PC-3 (cell line): ENCODE measurements around the gene EIF3A. TPM values are rescaled to one million over a fixed set of nuclear protein-coding genes. Genes with fewer than 3 reads are reported as not detected.

Experiments used
- ATAC-seq: fragments of 200-7000 bp; cut with Tn5 transposase; 2 replicates; pipeline ENCODE4 v1.9.1; 2020; ENCODE audit warnings: mild to moderate bottlenecking, moderate library complexity
- BruUV-seq: library from RNA; stranded (reverse); fragments of 400-500 nt; replicated peaks from 2 replicates; lab custom pipeline; 2021; lab: Mats Ljungman, UMichigan
- CTCF ChIA-PET: fragments of 300-600 bp; sonication (Branson Sonifier 250); formaldehyde crosslinking; loops from one replicate; lab custom pipeline; 2022; ENCODE audit warnings: antibody characterized with exemption; lab: Charles Lee
- POLR2A ChIA-PET: fragments of 300-600 bp; sonication (Branson Sonifier 250); formaldehyde crosslinking; loops from one replicate; lab custom pipeline; 2022; ENCODE audit warnings: antibody characterized with exemption; ENCODE audit not compliant: unreplicated experiment; lab: Charles Lee
- DNase-seq: peaks from one replicate; pipeline ENCODE4 v3.0.0-alpha.2; 2015
- H2AFZ ChIP-seq: fragments of 300-600 bp; sonication (generic); 2 replicates; pipeline ENCODE4 v1.6.0; 2016; ENCODE audit warnings: antibody characterized with exemption, low read length
- H3F3A ChIP-seq: fragments of 300-600 bp; sonication (generic); one replicate; pipeline ENCODE4 v1.6.0; 2017; ENCODE audit warnings: antibody characterized with exemption, low read length, control low read depth, mild to moderate bottlenecking; ENCODE audit not compliant: unreplicated experiment
- H3K27ac ChIP-seq: fragments of 300-600 bp; sonication (generic); 2 replicates; pipeline ENCODE4 v1.5.1; 2016; ENCODE audit warnings: mild to moderate bottlenecking, low read length
- H3K27me3 ChIP-seq: fragments of 300-600 bp; sonication (generic); 2 replicates; pipeline ENCODE4 v1.6.1; 2016; ENCODE audit warnings: low read length, mixed read lengths
- H3K36me3 ChIP-seq: fragments of 300-600 bp; sonication (generic); 2 replicates; pipeline ENCODE4 v1.6.1; 2016; ENCODE audit warnings: low read depth, mixed run types, low read length, mixed read lengths
- H3K4me1 ChIP-seq: fragments of 300-600 bp; sonication (generic); 2 replicates; pipeline ENCODE4 v1.5.1; 2016; ENCODE audit warnings: low read length; ENCODE audit not compliant: insufficient read depth
- H3K4me2 ChIP-seq: fragments of 300-600 bp; sonication (generic); 2 replicates; pipeline ENCODE4 v1.6.0; 2016; ENCODE audit warnings: low read length
- H3K4me3 ChIP-seq: fragments of 300-600 bp; sonication (generic); 2 replicates; pipeline ENCODE4 v1.5.1; 2016; ENCODE audit warnings: mild to moderate bottlenecking, low read length, mixed read lengths
- H3K79me2 ChIP-seq: fragments of 300-600 bp; sonication (generic); 2 replicates; pipeline ENCODE4 v1.6.1; 2017; ENCODE audit warnings: low read length, mixed read lengths
- H3K9ac ChIP-seq: fragments of 300-600 bp; sonication (generic); 2 replicates; pipeline ENCODE4 v1.6.0; 2016; ENCODE audit warnings: mild to moderate bottlenecking, low read length
- H3K9me2 ChIP-seq: fragments of 300-600 bp; sonication (generic); replicated peaks from 2 replicates; pipeline ENCODE4 v1.6.1; 2016; ENCODE audit warnings: mixed run types, low read length, mixed read lengths
- H3K9me3 ChIP-seq: fragments of 300-600 bp; sonication (generic); 2 replicates; pipeline ENCODE4 v1.6.1; 2016; ENCODE audit warnings: low read length, mixed read lengths
- H4K20me1 ChIP-seq: fragments of 300-600 bp; sonication (generic); 2 replicates; pipeline ENCODE4 v1.6.1; 2016; ENCODE audit warnings: low read length, mixed read lengths
- EZH2 ChIP-seq: fragments of 300-600 bp; sonication (generic); IDR thresholded peaks from one replicate; pipeline ENCODE4 v1.6.1; 2017; ENCODE audit warnings: antibody characterized with exemption, mild to moderate bottlenecking, low read length; ENCODE audit not compliant: unreplicated experiment
- EZH2phosphoT487 ChIP-seq: fragments of 300-600 bp; sonication (generic); IDR thresholded peaks from 2 replicates; pipeline ENCODE4 v1.6.1; 2018; ENCODE audit warnings: mild to moderate bottlenecking, antibody characterized with exemption, low read length, borderline replicate concordance
- intact Hi-C: fragments of 100-400 bp; cut with micrococcal nuclease; formaldehyde crosslinking; loops from 2 replicates; pipeline ENCODE4 v1.9.0; 2023
- total RNA-seq: library from RNA; depleted of rRNA; stranded (reverse); fragments of >200 nt; gene quantifications from 2 replicates; pipeline ENCODE4 v1.2.3, GENCODE V29; 2014
- TF ChIP-seq, protein P1 (sequence below): fragments of 300-600 bp; sonication (generic); conservative IDR thresholded peaks from 2 replicates; pipeline ENCODE4 v1.5.1; 2017; ENCODE audit warnings: antibody characterized with exemption, low read depth, mild to moderate bottlenecking, low read length

Gene EIF3A
- total RNA-seq, 1 experiment from 2014 or later: 46.0 TPM

- Histone ChIP-seq H3K4me1 (no peaks in the 10 kb centered on the region), H3K9me3 (no peaks in the 10 kb centered on the region), H3K9ac (no peak overlapping the region), H3K9me2 (no peaks in the 10 kb centered on the region), H3F3A (no peaks in the 10 kb centered on the region), H3K36me3 (no peaks in the 10 kb centered on the region), H3K27ac (no peak overlapping the region), H2AFZ (no peak overlapping the region), H3K4me2 (no peak overlapping the region), H3K27me3 (no peaks in the 10 kb centered on the region), H3K4me3 (no peak overlapping the region), H3K79me2 (no peaks in the 10 kb centered on the region), H4K20me1 (no peaks in the 10 kb centered on the region)
- intact Hi-C loops: no loop called here
- CTCF ChIA-PET: no interaction called here
- no peak for ATAC-seq
- no peak for TF ChIP-seq EZH2phosphoT487
- BruUV-seq: no TSS peak
- DNase-seq: no peak
- POLR2A ChIA-PET: no interaction called here
These were observed 86.3 kb downstream of the EIF3A start for GRCh38 chr10:118994321-118994720.

DNA sequence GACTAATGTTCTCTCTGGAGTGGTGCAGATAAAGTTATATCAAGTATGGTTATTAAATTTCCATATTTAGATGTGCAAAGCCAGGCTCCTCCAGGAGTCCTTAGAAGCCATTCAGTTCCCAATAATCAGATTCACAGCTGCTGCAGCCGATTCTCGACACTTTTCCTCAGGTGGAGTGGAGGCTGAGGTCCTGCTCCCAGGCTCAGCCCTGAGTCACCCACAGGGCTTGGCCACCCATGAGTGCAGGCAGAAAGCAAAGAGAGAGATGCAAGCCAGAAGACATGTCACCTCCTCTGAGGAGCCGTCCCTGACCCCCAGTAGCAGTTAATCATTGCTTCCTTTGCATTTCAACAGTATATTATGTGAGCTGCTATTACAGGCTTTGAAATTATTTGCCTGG, 87.4 kb downstream of the EIF3A start:
- BruUV-seq: no TSS peak

GRCh38 chr10:118992496-118992895, 88.1 kb downstream of the EIF3A start:
- no peaks in the 10 kb centered on the region for H3K9me3 ChIP-seq

More for the DNA sequence above, 87.4 kb downstream of the EIF3A start:
- Histone ChIP-seq H3K27me3 (no peaks in the 10 kb centered on the region), H3K79me2 (no peaks in the 10 kb centered on the region), H3K9ac (no peak overlapping the region), H3K4me1 (no peaks in the 10 kb centered on the region), H3K4me3 (no peak overlapping the region), H3K9me3 (no peaks in the 10 kb centered on the region), H3F3A (no peaks in the 10 kb centered on the region), H4K20me1 (no peaks in the 10 kb centered on the region), H3K27ac (no peak overlapping the region), H3K36me3 (no peaks in the 10 kb centered on the region), H2AFZ (no peak overlapping the region), H3K4me2 (no peak overlapping the region), H3K9me2 (no peaks in the 10 kb centered on the region)
- CTCF ChIA-PET: no interaction called here
- ATAC-seq (no peak), DNase-seq (no peak)
- TF ChIP-seq, protein P1, sequence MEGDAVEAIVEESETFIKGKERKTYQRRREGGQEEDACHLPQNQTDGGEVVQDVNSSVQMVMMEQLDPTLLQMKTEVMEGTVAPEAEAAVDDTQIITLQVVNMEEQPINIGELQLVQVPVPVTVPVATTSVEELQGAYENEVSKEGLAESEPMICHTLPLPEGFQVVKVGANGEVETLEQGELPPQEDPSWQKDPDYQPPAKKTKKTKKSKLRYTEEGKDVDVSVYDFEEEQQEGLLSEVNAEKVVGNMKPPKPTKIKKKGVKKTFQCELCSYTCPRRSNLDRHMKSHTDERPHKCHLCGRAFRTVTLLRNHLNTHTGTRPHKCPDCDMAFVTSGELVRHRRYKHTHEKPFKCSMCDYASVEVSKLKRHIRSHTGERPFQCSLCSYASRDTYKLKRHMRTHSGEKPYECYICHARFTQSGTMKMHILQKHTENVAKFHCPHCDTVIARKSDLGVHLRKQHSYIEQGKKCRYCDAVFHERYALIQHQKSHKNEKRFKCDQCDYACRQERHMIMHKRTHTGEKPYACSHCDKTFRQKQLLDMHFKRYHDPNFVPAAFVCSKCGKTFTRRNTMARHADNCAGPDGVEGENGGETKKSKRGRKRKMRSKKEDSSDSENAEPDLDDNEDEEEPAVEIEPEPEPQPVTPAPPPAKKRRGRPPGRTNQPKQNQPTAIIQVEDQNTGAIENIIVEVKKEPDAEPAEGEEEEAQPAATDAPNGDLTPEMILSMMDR: no peak
- POLR2A ChIA-PET: no interaction called here
- intact Hi-C loops: no loop called here

More at GRCh38 chr10:118992496-118992895, 88.1 kb downstream of the EIF3A start:
- Histone ChIP-seq H3K4me3 (no peak overlapping the region), H3K27me3 (no peaks in the 10 kb centered on the region), H3F3A (no peaks in the 10 kb centered on the region), H3K79me2 (no peaks in the 10 kb centered on the region), H3K9me2 (no peaks in the 10 kb centered on the region), H3K4me2 (no peak overlapping the region), H4K20me1 (no peaks in the 10 kb centered on the region), H3K4me1 (no peaks in the 10 kb centered on the region), H3K27ac (no peak overlapping the region), H3K9ac (no peak overlapping the region), H2AFZ (no peak overlapping the region), H3K36me3 (no peaks in the 10 kb centered on the region)
- no peak for DNase-seq
- ChIA-PET POLR2A (no interaction called here), CTCF (no interaction called here)
- intact Hi-C loops: no loop called here
- TF ChIP-seq, protein P1: no peak
- TF ChIP-seq EZH2 (no peak), EZH2phosphoT487 (no peak)
- ATAC-seq: no peak
- BruUV-seq: no TSS peak
